Left ventricle myocardium superior (tissue), 1 donor: ENCODE measurements around the gene RCL1. TPM values are rescaled to one million over a fixed set of nuclear protein-coding genes. Genes with fewer than 3 reads are reported as not detected.
"Not testable (repeated sequence)": the region's sequence is repeated elsewhere in the genome, so short reads cannot be mapped to it uniquely, and the experiment has no call there.

ENCODE experiments used
- ATAC-seq: fragments of 200-7000 bp; cut with Tn5 transposase; one replicate; pipeline ENCODE4 v1.9.1; 2020; ENCODE audit warnings: mild to moderate bottlenecking, moderate library complexity
- DNase-seq: peaks from one replicate; pipeline ENCODE4 v3.0.0-alpha.2; 2020
- intact Hi-C: fragments of 100-400 bp; cut with micrococcal nuclease; formaldehyde crosslinking; loops from one replicate; pipeline ENCODE4 v1.11.0; 2022
- long read RNA-seq: library from polyadenylated mRNA; unstranded; transcript quantifications from one replicate; pipeline ENCODE4 v2.0.0, GENCODE V29; 2021
- total RNA-seq: library from RNA; stranded (reverse); fragmentation: NEBNext Ultra II Directional; extraction: Animal tissue kit (Norgen Biotek cat#: 25700); gene quantifications from one replicate; pipeline ENCODE4 v1.2.1, GENCODE V29; 2021
- donor health status: DM: no; HTN: yes; CAD: no; lungs with severe emphysema.

Gene RCL1, protein sequence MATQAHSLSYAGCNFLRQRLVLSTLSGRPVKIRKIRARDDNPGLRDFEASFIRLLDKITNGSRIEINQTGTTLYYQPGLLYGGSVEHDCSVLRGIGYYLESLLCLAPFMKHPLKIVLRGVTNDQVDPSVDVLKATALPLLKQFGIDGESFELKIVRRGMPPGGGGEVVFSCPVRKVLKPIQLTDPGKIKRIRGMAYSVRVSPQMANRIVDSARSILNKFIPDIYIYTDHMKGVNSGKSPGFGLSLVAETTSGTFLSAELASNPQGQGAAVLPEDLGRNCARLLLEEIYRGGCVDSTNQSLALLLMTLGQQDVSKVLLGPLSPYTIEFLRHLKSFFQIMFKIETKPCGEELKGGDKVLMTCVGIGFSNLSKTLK
- total RNA-seq = 4.7 TPM
- long read RNA-seq, partial matches to known transcripts = 0 of 5 reads
- long read RNA-seq, other reads (novel, unspliced or antisense) = 1 of 5 reads

DNA sequence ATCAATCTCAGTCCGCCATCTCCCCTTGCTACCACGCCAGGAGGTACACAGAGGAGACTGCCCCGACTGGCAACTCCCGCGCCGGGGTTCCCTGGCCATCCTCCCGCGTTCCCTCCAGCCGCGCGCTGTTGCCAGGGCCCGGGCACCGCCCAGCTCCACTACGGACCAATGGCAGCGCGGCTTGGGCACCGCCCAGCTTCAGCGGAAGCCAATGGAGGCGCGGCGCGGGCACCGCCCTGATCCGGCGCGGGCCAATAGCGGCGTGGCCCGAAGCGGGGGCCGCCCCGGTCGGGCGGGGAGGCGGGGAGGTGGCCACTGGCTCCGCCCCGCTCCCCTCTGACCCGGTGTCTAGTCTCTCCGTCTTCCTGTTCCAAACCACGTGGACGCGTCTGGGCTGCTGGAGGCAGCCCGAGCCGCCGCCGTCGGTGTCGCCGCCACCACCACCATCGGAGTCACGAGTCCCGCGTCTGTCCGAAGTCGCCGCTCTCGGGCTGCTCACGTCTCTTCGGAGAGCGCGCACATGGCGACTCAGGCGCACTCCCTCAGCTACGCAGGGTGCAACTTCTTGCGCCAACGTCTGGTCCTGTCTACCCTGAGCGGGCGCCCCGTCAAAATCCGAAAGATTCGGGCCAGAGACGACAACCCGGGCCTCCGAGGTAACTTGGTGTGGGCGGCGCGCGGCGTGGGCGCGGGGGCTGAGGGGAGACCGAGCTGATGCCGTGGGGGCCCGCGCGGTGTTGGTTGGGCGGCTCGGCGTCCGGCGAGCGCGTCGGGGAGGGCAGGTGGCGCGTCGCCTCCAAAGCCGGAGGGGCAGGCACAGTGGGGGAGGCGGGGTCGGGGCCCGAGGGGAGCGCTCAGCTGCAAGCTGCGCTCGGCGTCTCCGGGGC lies at the start of gene RCL1:
Gene RCL1 (plus strand): TSS at position 373 of the 887 bp plus-strand sequence. CDS start 148 bp downstream, at position 521.
- intact Hi-C loops = no loop called here
- peak; percentile 99 for ATAC-seq
- peak; percentile 99 for DNase-seq

DNA sequence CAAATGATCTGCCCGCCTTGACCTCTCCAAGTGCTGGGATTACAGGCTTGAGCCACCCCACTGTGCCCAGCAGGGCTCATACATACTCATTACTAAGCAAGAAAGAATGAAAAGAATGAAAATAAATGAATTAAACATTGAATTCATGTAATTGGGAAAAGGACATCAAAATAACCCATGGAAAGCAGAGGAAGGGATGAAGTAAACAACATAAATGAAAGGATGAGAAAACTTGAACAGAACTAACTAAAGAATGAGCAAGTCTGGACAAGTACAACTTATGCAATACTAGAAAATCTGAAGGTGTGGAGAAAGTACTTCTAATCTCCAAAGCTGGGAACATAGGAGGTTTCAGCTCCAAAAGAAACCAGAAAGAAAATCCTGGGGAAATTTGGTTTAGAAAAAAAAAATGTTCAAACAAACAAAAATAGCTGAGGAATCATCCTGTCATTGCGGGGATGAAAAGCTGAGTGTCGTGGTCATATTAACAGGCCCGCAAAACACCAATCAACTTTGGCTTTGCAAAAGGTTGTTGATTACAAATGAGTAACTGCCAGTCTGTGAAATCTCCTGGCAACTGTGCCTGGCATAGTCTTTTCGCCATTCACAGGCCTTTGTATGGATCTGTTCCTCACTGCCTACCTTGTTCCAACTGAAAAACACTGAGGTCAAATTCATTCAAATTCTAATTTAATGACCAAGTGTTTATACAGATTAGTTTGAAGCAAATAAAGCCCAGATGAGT lies 49.4 kb upstream of the RCL1 start:
- DNase-seq (no peak), ATAC-seq (no peak)
- intact Hi-C loops = no loop called here

DNA sequence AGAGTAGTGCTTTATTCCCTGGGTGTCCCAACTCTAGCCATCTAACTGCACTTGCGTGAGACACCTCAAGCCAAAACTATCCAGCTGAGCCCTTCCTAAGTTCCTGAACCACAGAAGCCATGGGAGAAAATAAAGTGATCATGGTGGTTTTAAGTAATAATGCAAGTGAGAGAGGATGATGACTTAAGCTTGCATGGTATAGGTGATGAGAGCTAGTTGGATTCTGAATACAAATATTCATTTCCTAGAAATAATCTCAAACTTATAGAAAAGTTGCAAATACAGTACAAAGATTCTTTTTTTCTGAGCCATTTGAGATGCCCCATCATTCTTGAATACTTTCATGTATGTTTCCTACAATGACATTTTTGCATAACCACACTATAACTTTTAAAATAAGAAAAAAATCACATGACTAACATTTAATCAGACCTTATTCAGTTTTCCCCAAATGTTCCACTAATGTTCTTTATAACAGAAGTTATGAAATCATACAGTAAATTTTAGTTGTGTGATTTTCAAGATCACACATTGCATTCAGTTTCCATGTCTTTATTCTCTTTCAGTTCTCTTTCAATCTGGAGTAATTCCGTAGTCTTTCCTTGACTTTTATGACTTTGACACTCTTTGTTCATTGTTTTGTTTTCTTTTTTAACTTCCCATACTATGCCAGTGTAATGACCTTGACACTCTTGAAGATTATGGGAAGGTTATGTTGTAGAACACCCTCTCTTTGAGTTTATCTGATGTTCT lies 46.3 kb upstream of the RCL1 start:
- DNase-seq (no peak), ATAC-seq (no peak)
- intact Hi-C loops = no loop called here

DNA sequence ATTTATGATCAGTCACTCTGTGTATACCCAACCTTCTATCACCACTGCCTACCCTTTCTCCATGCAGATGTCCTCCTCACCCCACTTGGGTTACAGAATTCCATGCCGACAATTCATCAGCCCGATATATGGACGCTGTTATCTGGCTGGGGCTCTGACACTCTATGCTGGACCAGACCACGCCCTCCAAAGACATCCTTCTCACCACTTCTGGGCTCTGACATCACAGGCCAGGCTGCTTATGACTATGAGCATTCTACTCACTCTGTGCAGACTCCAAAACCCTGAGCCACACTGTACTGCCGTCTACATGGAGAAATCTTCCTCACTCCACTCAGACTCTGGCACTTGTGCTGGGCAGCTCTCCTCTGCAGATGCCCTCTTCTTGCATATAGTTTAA lies 44.1 kb upstream of the RCL1 start:
- DNase-seq (no peak), ATAC-seq (no peak)
- intact Hi-C loops = no loop called here

DNA sequence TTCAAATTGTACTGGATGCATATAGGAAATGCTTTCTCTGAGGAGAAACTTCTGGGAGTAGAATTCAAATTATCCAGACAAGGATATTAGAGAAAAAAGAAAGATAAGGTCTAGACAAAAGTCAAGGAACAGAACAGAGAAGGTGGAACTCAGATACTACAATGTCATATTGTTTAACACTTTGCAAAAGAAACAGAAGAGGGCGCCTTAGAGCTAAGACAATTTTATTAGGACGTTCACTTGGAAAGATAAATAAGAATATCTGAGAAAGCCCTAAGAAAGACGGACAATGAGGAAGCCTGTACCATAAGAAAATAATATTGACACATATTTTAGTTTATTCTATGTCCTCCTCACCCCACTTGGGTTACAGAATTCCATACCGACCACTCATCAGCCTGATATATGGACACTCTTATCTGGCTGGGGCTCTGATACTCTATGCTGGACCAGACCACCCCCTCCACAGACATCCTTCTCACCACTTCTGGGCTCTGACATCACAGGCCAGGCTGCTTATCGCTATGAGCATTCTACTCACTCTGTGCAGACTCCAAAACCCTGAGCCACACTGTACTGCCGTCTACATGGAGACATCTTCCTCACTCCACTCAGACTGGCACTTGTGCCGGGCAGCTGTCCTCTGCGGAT lies 42.6 kb upstream of the RCL1 start:
- ATAC-seq = peak; percentile 49
- intact Hi-C loops = no loop called here
- no peak for DNase-seq

DNA sequence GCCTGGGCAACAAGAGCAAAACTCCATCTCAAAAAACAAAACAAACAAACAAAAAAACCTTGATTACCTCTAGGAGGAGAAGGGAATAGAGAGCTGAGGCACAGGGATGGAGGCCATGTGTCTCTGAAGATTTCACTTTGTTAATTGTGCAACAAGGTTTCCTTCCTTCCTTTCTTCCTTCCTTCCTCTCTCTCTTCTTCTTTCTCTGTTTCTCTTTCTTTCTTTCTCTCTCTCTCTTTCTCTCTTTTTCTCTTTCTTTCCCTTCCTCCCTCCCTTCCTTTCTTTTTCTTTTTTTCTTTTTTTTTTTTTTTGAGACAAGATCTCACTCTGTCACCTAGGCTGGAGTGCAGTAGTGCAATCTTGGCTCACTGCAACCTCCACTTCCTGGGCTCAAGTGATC lies 38.2 kb upstream of the RCL1 start:
- intact Hi-C loops, ATAC-seq, DNase-seq: not testable (repeated sequence)

DNA sequence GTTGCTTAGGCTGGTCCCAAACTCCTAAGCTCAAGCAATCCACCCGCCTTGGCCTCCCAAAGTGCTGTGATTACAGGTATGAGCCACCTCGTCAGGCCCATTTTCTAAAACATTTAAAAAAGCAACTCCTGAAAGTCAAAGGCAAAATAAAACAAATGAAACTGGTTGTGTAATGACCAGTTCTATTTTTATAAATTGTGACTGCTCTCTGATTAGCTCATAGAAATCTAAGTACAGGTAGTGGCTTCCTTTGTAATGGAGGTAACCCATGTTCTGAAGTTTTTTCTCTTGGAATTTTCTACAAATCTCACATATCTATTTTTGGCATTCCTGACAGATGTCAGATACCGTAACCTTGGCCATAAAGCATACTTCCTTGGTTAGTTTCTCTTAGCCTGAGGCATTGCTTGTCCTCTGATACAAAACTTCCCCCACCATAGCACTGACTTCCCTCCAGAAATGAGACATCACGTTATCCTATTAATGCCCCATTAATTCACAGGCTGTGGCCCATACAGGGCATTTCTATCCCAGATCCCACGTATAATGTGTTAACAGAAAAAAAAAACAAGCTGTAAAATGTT lies 37.6 kb upstream of the RCL1 start:
- intact Hi-C loops = no loop called here
- no peak for ATAC-seq
- DNase-seq = no peak

DNA sequence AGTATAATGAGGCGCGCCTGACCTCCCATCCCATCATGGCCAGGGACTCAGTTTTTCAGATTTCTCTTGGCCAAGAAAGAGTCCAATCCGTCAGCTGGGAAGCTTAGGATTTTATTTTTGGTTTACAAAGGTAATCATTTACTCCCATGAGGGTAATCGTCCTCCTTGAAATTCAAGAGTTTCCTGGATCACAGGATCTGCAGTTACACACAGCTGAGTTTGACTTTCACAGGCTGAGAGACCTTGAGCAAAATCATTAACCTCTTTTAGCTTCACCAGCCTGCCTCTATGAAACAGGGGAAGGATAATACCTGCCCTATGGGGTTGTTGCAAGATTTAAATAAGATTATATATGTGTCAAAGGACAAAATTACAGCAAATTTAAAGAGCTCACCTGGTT lies 36.3 kb upstream of the RCL1 start:
- no peak for DNase-seq
- ATAC-seq = no peak
- intact Hi-C loops = no loop called here

DNA sequence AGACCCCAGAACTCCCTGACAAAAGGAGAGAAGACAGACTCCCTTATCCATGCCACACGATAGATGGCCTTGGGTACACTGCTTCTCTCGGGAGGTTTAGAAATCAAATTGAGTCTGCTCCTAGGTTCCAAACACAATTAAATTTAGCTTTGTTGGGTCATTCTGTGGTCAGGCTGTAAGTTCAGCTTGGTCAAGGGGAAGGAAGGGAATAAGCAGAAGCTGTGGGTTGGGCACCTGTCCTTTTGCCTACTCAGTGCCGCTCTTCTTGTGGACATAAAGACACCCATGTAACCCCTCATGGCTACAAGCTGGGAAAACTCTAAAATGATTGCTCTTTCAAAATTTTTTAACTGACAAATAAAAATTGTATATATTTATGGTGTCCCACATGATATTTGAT lies 32.6 kb upstream of the RCL1 start:
- ATAC-seq (peak; percentile 52), DNase-seq (no peak)
- intact Hi-C loops = loop anchor here (5.0 to 10.0 kb wide), 2 partner anchors 227 to 835 kb away; partner anchors contain the start of gene JAK2

DNA sequence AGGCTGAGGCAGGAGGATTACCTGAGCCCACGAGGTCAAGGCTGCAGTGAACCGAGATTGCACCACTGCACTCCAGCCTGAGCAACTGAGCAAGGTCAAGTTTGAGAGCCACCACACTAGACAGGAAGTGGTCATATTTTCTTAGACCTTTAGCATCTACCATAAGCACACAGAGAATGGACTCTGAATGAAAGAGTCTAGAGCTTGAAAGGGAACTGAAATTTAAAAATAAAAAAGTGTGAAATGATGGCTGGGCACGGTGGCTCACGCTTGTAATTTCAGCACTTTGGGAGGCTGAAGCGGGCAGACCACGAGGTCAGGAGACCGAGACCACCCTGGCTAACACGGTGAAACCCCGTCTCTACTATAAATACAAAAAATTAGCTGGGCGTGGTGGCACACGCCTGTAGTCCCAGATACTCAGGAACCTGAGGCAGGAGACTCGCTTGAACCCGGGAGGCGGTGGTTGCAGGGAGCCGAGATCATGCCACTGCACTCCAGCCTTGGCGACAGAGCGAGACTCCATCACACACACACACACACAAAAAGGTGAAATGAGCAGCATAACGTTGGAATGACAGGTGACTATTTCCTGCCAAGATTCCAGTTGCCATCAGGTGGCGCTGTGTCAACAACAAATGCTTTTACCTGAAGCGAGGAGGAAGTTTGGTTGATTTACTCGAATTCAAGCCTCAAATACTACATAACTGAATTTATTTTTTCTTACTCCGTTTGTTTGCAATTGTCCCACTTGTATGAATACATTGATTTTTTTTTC lies 30.4 kb upstream of the RCL1 start:
- DNase-seq (peak; percentile 76), ATAC-seq (peak; percentile 74)
- intact Hi-C loops = loop anchor here (5.0 to 10.0 kb wide), 2 partner anchors 225 to 833 kb away; partner anchors contain the start of gene JAK2

DNA sequence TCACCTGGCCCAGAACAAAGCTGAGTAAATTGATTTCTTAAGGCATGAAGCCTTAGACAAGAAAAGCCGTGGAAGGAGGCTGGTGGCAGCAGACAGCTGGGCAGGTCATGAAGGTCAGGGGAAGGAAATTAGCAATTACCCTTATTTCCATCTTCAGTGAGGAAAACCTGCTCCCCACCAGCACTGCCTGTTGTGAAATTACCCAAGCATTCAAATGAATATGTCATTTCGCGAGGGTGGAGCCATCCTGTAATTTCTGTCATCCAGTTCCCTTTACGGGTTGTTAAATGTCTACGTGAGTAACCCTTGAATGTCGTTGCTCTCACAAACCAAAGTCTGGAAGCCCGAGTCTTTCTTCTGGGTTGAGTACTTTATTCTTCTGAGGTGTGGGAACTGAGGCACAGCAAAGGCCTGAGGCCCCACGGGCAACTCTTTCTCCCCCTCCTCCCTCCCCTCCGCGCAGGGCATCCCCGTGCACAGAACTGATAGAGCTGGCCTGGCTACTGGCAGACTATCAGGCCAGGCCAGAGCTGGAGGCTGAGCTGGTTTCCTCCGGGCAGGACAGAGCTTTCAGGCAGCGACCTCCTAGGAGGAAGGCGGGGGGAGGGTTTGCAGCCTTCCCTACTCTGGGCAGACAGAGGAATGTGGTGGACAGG lies 29.7 kb upstream of the RCL1 start:
- DNase-seq (peak; percentile 40), ATAC-seq (peak; percentile 71)
- intact Hi-C loops = loop anchor here (5.0 to 10.0 kb wide), 2 partner anchors 224 to 832 kb away; partner anchors contain the start of gene JAK2

DNA sequence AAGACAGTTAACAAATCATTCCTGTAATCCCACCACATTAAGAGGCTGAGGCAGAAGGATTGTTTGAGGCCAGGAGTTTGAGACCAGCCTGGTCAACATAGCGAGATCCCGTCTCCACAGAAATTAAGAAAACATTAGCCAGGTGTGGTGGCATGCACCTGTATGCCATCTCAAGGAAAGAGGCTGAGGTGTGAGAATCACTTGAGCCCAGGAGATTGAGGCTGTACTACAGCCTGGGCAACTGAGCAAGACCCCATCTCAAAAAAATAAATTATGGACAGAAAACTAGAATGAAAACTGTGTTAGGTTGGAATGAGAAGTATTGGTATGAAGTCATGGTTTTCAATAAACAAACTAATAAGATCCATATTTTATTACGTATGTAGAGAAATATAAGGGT lies 28.7 kb upstream of the RCL1 start:
- DNase-seq (no peak), ATAC-seq (no peak)
- intact Hi-C loops = loop anchor here (5.0 to 10.0 kb wide), 2 partner anchors 223 to 831 kb away; partner anchors contain the start of gene JAK2

DNA sequence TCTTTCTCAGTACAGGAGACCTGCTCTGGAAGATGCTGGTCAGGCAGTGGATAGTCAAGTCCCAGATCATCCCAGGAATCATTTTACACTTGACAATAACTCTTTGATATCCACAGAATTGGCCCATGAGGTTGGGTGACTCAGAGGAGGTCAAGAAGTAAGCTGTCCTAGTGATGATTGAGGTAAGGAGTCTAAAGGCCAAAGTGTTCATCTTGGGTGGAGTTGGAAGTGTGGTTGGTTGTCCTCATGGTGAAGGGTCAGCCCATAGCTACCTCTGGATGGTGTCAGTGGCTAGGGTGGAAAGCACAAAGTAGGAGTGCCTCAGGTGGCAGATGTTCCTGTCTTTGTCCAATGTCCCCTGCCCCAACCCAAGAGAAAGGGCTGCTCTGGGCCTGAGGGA lies 24.1 kb upstream of the RCL1 start:
- intact Hi-C loops = loop anchor here (10.0 kb wide), 1 partner anchor 826 kb away; no protein-coding TSS in a partner anchor
- no peak for ATAC-seq
- DNase-seq = no peak

DNA sequence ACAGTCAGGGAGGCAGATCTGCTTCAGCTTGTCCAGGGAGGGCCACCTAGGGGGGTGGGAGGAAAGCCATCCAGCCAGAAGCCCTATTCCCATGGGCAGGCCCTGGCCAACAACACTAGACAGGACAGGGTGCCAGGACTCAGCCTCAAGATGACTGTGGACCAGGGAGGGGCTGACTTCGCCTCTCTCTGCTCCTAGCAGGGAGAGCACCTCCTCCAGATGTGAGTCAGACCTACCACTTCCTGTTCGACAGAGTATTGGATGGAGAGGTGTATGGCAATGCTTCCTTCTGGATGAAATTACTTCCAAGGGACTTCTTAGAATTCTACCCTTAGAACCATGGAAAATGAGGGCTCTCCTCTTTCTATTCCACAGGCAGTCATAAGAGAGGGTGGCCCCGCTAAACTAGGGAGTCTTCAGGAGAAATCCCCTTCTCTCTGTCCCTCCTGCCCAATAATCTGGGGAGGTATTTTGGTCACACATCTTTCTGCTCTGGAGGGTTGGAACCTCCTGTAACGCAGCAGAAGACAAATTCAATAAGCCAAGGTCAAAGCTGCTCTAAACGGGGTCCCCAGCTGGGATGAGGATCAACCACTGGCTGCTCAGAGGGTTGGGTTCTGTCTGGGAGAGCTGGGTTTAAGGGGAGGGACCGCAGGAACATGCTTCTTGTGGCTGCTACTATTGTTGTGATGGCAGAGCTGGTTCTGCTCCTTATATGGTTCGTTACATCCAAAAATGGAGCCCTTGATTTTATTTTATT lies 23.2 kb upstream of the RCL1 start:
- intact Hi-C loops = loop anchor here (10.0 kb wide), 1 partner anchor 825 kb away; no protein-coding TSS in a partner anchor
- no peak for ATAC-seq
- DNase-seq = no peak

DNA sequence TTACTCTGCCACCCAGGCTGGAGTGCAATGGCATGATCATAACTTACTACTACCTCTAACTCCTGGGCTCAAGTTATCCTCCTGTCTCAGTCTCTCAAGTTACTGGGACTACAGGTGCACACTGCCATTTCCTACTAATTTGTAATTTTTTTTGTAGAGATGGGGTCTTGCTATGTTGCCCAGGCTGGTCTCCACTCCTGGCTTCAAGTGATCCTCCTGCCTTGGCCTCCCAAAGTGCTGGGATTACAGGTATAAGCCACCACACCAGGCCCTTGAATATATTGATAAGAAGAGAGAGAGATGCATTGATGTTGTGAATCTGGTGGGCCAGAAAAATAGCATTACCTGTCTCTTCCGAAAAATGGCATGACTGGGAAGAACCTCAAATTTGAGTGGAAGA lies 21.0 kb upstream of the RCL1 start:
- ATAC-seq (no peak), DNase-seq (no peak)

DNA sequence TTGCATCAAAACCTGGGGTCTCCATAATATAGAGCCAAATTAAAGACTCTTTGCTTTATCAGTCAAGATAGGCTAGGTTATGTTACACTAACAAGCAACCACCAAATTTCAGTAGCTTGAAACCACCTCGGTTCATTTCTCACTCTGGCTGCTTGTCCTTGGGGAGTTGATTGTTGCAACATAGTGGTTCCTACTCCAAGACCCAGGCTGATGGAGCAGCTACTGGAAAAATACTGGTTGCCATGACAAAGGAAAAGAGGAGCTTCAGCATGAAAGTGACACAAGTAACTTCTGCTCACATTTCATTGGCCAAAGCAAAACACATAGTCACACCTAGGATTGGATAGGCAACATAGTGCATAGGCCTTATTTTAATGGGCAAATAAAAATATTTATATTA lies 18.5 kb upstream of the RCL1 start:
- no peak for DNase-seq
- intact Hi-C loops = no loop called here

More for the DNA sequence above, 21.0 kb upstream of the RCL1 start:
- intact Hi-C loops = no loop called here

More for the DNA sequence above, 18.5 kb upstream of the RCL1 start:
- peak; percentile 93 for ATAC-seq
